PC-3 (cell line): ENCODE results near the gene SCFD1.
A peak's percentile ranks its signal among the peaks of the same experiment; 100 is the strongest.

ENCODE experiments used
- EZH2 ChIP-seq: fragments of 300-600 bp; sonication (generic); IDR thresholded peaks from one replicate; pipeline ENCODE4 v1.6.1; 2017; ENCODE audit warnings: antibody characterized with exemption, mild to moderate bottlenecking, low read length; ENCODE audit not compliant: unreplicated experiment
- TF ChIP-seq, protein P1 (sequence below): fragments of 300-600 bp; sonication (generic); conservative IDR thresholded peaks from 2 replicates; pipeline ENCODE4 v1.5.1; 2017; ENCODE audit warnings: antibody characterized with exemption, low read depth, mild to moderate bottlenecking, low read length

- TF ChIP-seq, protein P1, sequence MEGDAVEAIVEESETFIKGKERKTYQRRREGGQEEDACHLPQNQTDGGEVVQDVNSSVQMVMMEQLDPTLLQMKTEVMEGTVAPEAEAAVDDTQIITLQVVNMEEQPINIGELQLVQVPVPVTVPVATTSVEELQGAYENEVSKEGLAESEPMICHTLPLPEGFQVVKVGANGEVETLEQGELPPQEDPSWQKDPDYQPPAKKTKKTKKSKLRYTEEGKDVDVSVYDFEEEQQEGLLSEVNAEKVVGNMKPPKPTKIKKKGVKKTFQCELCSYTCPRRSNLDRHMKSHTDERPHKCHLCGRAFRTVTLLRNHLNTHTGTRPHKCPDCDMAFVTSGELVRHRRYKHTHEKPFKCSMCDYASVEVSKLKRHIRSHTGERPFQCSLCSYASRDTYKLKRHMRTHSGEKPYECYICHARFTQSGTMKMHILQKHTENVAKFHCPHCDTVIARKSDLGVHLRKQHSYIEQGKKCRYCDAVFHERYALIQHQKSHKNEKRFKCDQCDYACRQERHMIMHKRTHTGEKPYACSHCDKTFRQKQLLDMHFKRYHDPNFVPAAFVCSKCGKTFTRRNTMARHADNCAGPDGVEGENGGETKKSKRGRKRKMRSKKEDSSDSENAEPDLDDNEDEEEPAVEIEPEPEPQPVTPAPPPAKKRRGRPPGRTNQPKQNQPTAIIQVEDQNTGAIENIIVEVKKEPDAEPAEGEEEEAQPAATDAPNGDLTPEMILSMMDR, result peak; percentile 45; the same call in 1 of the 2 replicates
- no peak for TF ChIP-seq EZH2
Observed at GRCh38 chr14:30608533-30609006, 13.5 kb upstream of the SCFD1 start.
